Right ventricle myocardium inferior (tissue), 1 donor: ENCODE results near the gene RAB28. TPM values are rescaled to one million over a fixed set of nuclear protein-coding genes. Genes with fewer than 3 reads are reported as not detected.
A peak's percentile ranks its signal among the peaks of the same experiment; 100 is the strongest.

Experiments used
- ATAC-seq: fragments of 200-7000 bp; cut with Tn5 transposase; one replicate; pipeline ENCODE4 v1.9.1; 2020; ENCODE audit warnings: mild to moderate bottlenecking, moderate library complexity
- DNase-seq: peaks from one replicate; pipeline ENCODE4 v3.0.0; 2021; ENCODE audit errors: missing footprints
- intact Hi-C: fragments of 100-400 bp; cut with DNase I; formaldehyde crosslinking; loops from one replicate; pipeline ENCODE4 v1.11.0; 2022
- total RNA-seq: library from RNA; stranded (reverse); fragmentation: NEBNext Ultra II Directional; extraction: Animal tissue kit (Norgen Biotek cat#: 25700); gene quantifications from one replicate; pipeline ENCODE4 v1.2.1, GENCODE V29; 2021
- donor health status: DM: no; HTN: yes; CAD: no; lungs with severe emphysema.

Gene RAB28
- total RNA-seq, 1 donor from 2014 or later, result 20.2 TPM

GRCh38 chr4:13515268-13515667, 31.1 kb upstream of the RAB28 start:
- DNase-seq (no peak), ATAC-seq (no peak)
- intact Hi-C loops, result no loop called here

- ATAC-seq (no peak), DNase-seq (no peak)
- intact Hi-C loops, result no loop called here
Observed at GRCh38 chr4:13514722-13515121, 30.6 kb upstream of the RAB28 start.

GRCh38 chr4:13511101-13511500, 27.0 kb upstream of the RAB28 start:
- intact Hi-C loops, result no loop called here
- DNase-seq (no peak), ATAC-seq (no peak)

GRCh38 chr4:13509442-13509841, 25.3 kb upstream of the RAB28 start:
- intact Hi-C loops, result no loop called here
- DNase-seq, result no peak
- ATAC-seq, result no peak

GRCh38 chr4:13504374-13504773, 20.2 kb upstream of the RAB28 start:
- no peak for DNase-seq
- intact Hi-C loops, result no loop called here
- no peak for ATAC-seq

GRCh38 chr4:13498469-13498868, 14.3 kb upstream of the RAB28 start:
- intact Hi-C loops, result no loop called here
- no peak for DNase-seq
- no peak for ATAC-seq

GRCh38 chr4:13496605-13497004, 12.5 kb upstream of the RAB28 start:
- no peak for DNase-seq
- no peak for ATAC-seq
- intact Hi-C loops, result no loop called here

GRCh38 chr4:13495753-13496152, 11.6 kb upstream of the RAB28 start:
- intact Hi-C loops, result no loop called here
- DNase-seq, result no peak
- ATAC-seq, result no peak

GRCh38 chr4:13493793-13494192, 9.7 kb upstream of the RAB28 start:
- ATAC-seq (no peak), DNase-seq (no peak)
- intact Hi-C loops, result no loop called here

- no peak for DNase-seq
- intact Hi-C loops, result no loop called here
- no peak for ATAC-seq
Observed at GRCh38 chr4:13492747-13493146, 8.6 kb upstream of the RAB28 start.

GRCh38 chr4:13484749-13485221, 645 bp upstream of the RAB28 start:
- ATAC-seq (no peak), DNase-seq (no peak)
- intact Hi-C loops, result no loop called here

GRCh38 chr4:13483768-13484121, 395 bp downstream of the RAB28 start:
- peak; percentile 72 for DNase-seq
- peak; percentile 46 for ATAC-seq
- intact Hi-C loops, result no loop called here

- DNase-seq (no peak), ATAC-seq (no peak)
- intact Hi-C loops, result no loop called here
Observed at GRCh38 chr4:13483136-13483767, 888 bp downstream of the RAB28 start.

GRCh38 chr4:13481569-13481968, 2.6 kb downstream of the RAB28 start:
- DNase-seq, result no peak
- ATAC-seq, result no peak
- intact Hi-C loops, result no loop called here

- ATAC-seq, result no peak
- intact Hi-C loops, result loop anchor here (5.0 kb wide), 1 partner anchor 66 kb away; no protein-coding TSS in a partner anchor
- DNase-seq, result no peak
Observed at GRCh38 chr4:13478707-13479106, 5.4 kb downstream of the RAB28 start.

- no peak for ATAC-seq
- DNase-seq, result no peak
- intact Hi-C loops, result loop anchor here (5.0 kb wide), 1 partner anchor 66 kb away; no protein-coding TSS in a partner anchor
Observed at GRCh38 chr4:13478131-13478530, 6.0 kb downstream of the RAB28 start.

- no peak for ATAC-seq
- intact Hi-C loops, result loop anchor here (5.0 kb wide), 1 partner anchor 65 kb away; no protein-coding TSS in a partner anchor
- DNase-seq, result no peak
Observed at GRCh38 chr4:13476915-13477314, 7.2 kb downstream of the RAB28 start.

- intact Hi-C loops, result loop anchor here (5.0 kb wide), 1 partner anchor 64 kb away; no protein-coding TSS in a partner anchor
- DNase-seq (no peak), ATAC-seq (no peak)
Observed at GRCh38 chr4:13476152-13476551, 8.0 kb downstream of the RAB28 start.

- ATAC-seq (no peak), DNase-seq (no peak)
- intact Hi-C loops, result no loop called here
Observed at GRCh38 chr4:13471400-13471799, 12.7 kb downstream of the RAB28 start.

- ATAC-seq (no peak), DNase-seq (no peak)
- intact Hi-C loops, result no loop called here
Observed at GRCh38 chr4:13470379-13470778, 13.8 kb downstream of the RAB28 start.

- ATAC-seq (no peak), DNase-seq (no peak)
- intact Hi-C loops, result no loop called here
Observed at GRCh38 chr4:13464973-13465372, 19.2 kb downstream of the RAB28 start.
